Fibroblast of the aortic adventitia (primary cell): ENCODE data around the gene FOXN3. TPM values are rescaled to one million over a fixed set of nuclear protein-coding genes. Genes with fewer than 3 reads are reported as not detected.
"Not testable (repeated sequence)": the region's sequence is repeated elsewhere in the genome, so short reads cannot be mapped to it uniquely, and the experiment has no call there.

Experiments
- DNase-seq: peaks from one replicate; pipeline ENCODE4 v3.0.0-alpha.2; 2010; ENCODE audit warnings: low read depth
- H3K4me3 ChIP-seq: 2 replicates; pipeline ENCODE4 v1.5.1; 2011; ENCODE audit warnings: low read depth, mild to moderate bottlenecking, control low read depth, low read length, moderate library complexity
- CTCF ChIP-seq: IDR thresholded peaks from 2 replicates; pipeline ENCODE4 v1.5.1; 2011; ENCODE audit warnings: mild to moderate bottlenecking, low read length, control low read depth, inconsistent platforms; ENCODE audit not compliant: insufficient read depth
- total RNA-seq: library from RNA; depleted of rRNA; stranded (reverse); fragments of >200 nt; gene quantifications from 2 replicates; pipeline ENCODE4 v1.2.3, GENCODE V29; 2012; ENCODE audit warnings: low replicate concordance

The FOXN3 gene
- total RNA-seq, 1 donor, result 35.3 TPM

DNA sequence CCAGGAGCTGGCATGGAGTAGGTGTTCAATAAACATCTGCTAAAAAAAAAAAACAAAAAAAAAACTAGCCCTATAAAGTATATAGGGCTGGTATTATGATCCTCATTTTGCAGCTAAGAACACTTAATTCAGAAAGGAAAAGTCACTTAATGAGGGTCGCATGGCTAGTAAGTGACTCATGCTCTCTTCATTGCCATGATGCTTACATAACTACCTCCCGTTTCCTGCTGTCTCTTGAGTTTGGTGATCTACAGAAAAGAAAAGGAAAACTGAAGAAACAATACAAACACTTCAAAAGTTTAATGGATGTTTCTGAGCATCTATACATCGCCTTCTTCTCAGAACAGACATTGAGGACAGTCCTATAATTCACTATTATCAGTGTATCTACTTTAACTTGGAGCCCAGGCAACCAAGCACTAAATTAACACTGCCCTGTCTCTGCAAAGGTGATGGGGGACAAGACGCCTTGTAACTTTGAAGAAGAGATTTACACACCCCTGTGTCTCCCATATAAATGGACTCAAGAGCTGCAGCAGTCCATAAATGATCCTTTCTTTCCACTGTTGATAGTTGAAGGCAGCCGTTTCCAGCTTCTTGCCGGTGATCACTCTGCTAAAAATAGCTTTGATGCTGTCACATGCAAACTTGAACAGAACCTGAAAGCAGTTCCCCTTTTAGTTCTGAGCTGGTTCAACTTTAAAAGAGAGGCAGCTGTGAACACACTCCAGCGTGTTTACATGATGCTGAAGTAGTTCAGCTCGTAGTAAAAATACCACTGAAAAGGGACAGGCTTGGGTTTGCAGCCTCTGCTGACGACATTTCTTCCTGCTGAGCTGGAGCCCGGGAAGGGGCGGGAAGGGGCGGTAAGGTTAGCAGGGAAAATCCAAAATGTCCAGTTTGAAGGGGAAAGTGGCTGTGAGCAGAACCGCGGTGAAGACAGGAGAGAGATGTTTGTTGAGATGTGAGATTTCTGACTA is 113.3 kb downstream of the FOXN3 start:
- H3K4me3 ChIP-seq, result peak overlapping the region; percentile 52
- peak; percentile 86 for DNase-seq
- no peak for TF ChIP-seq CTCF

GRCh38 chr14:89302396-89302950 is 114.6 kb downstream of the FOXN3 start:
- no peak for DNase-seq
- no peak for TF ChIP-seq CTCF
- H3K4me3 ChIP-seq, result no peak overlapping the region

GRCh38 chr14:89299587-89299986 is 117.4 kb downstream of the FOXN3 start:
- no peak for DNase-seq
- H3K4me3 ChIP-seq, result no peak overlapping the region
- TF ChIP-seq CTCF, result no peak

DNA sequence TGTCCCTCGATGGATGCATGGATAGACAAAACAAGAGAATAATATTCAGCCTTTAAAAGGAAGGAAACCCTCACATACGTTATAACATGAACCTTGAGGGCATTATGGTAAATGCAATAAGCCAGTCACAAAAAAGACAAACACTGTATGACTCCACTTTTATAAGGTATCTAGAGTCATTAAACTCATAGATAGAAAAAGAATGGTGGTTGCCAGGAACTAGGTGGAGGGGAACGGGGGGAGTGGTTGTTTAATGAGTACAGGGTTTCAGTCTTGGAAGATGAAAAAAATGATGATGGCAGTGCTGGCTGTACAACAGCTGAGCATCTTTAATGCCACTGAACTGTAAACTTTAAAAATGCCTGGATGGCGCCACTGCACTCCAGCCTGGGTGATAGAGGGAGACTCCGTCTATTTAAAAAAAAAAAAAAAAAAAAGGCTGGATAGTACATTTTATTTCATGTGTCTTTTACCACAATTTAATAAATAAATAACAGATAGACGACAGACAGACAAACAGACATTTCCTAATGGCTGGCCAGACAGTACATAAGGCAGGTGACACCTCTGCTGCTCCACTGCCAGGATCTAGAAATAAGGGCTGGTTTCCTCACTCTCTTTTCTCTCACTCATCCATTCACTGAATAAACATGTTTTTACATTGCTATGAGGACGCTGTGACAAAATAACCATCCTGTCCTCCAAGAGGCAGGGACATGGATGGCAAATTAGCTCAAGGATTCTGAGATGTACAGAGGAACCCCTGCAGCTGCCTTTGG is 118.8 kb downstream of the FOXN3 start:
- H3K4me3 ChIP-seq, result no peak overlapping the region
- DNase-seq, result no peak
- no peak for TF ChIP-seq CTCF

DNA sequence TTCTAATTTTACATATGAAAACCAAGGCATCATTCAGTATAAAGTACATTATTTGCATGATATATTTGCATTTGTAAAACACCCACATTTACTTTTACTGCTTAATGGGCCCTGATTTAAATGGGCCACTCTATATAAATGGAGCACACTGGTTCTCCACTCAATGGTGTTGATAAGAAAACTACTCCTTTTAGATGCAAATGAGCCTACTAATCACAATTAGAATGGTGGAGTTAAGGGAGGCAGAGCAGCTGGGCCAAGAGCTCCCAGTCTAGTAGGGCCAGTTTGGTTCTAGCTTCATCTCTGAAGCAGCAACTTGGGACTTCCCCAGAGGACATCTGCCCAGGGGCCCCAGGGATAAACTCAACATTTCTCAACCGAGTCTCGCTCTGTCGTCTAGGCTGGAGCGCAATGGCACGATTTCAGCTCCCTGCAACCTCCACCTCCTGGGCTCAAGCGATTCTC is 120.7 kb downstream of the FOXN3 start:
- H3K4me3 ChIP-seq, result no peak overlapping the region
- DNase-seq, result no peak
- TF ChIP-seq CTCF, result no peak

DNA sequence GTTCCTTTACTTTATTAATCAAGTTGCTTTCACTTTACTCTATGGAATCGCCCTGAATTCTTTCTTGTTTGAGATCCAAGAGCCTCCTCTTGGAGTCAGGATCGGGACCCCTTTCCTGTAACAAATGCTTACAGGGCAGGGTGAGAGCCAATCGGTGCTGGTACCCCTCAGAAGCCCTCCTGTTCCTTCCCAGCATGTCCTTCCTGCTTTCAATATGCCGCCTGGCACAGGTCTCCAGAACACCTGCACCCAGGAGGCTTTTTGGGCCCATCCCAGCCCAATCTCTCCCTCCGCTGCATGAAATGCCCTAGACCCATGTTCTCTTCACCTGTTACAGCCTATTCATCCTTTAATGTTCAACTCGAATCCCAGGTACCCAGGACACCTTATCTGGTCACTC is 122.2 kb downstream of the FOXN3 start:
- TF ChIP-seq CTCF, result no peak
- H3K4me3 ChIP-seq, result no peak overlapping the region
- DNase-seq, result no peak

DNA sequence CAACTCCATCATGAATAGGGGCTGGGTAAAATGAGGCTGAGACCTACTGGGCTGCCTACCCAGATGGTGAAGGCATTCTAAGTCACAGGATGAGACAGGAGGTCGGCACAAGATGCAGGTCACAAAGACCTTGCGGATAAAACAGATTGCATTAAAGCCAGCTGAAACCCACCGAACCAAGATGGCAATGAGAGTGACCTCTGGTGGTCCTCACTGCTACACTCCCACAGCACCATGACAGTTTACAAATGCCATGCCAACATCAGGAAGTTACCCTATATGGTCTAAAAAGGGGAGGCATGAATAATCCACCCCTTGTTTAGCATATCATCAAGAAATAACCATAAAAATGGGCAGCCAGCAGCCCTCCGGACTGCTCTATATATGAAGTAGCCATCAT is 122.6 kb downstream of the FOXN3 start:
- not testable (repeated sequence) for DNase-seq, H3K4me3 ChIP-seq
